BLaER1 treated with 17β-estradiol and CSF1 and Interleukin-3, amounts not matched to agents 10 nM and 100 nM (cell line): ENCODE data around the gene GSTK1.
A peak's percentile ranks its signal among the peaks of the same experiment; 100 is the strongest.

Source experiments
- H3K27ac ChIP-seq, 11 experiments: shearing (Covaris generic); formaldehyde crosslinking; 2 replicates each; pipeline ENCODE4 v1.8.1; 2022
- H3K27me3 ChIP-seq, 11 experiments: shearing (Covaris generic); formaldehyde crosslinking; 2 replicates each; pipeline ENCODE4 v1.8.1; 2022
- H3K36me3 ChIP-seq, 11 experiments: shearing (Covaris generic); formaldehyde crosslinking; 2 replicates each; pipeline ENCODE4 v1.8.1; 2022
- H3K4me1 ChIP-seq, 10 experiments: shearing (Covaris generic); formaldehyde crosslinking; 2 replicates each; pipeline ENCODE4 v1.8.1; 2022
- H3K4me2 ChIP-seq, 11 experiments: shearing (Covaris generic); formaldehyde crosslinking; 2 replicates each; pipeline ENCODE4 v1.8.1; 2022
- H3K4me3 ChIP-seq, 10 experiments: shearing (Covaris generic); formaldehyde crosslinking; 2 replicates each; pipeline ENCODE4 v1.8.1; 2022
- H3K9ac ChIP-seq, 11 experiments: shearing (Covaris generic); formaldehyde crosslinking; 2 replicates each; pipeline ENCODE4 v1.8.1; 2022
- H3K9me3 ChIP-seq, 11 experiments: shearing (Covaris generic); formaldehyde crosslinking; replicated peaks in 1 of 11; 2 replicates each; pipeline ENCODE4 v1.8.1; 2022
- H4K20me1 ChIP-seq, 11 experiments: shearing (Covaris generic); formaldehyde crosslinking; 2 replicates each; pipeline ENCODE4 v1.8.1; 2022
- Cebpa-rat ChIP-seq, 11 experiments: shearing (Covaris generic); IDR thresholded peaks; 2 replicates each; pipeline ENCODE4 v1.8.1; 2022

GSTK1 gene

GRCh38 chr7:143222782-143223181, 40.5 kb upstream of the GSTK1 start:
- no peak overlapping the region for H3K9ac ChIP-seq
- no peak for TF ChIP-seq Cebpa-rat (IDR thresholded peaks at IDR 0.05)
- H3K4me2 ChIP-seq, result peak overlapping the region in 4 of 11 experiments; percentile 43 to 81 (median 80); a peak in 8 of 22 replicates
- H3K27ac ChIP-seq, result peak overlapping the region in 4 of 11 experiments; percentile 19 to 63 (median 56); a peak in 7 of 22 replicates
- H3K4me1 ChIP-seq, result peaks cover 0 to 57% (median 0%) of the 10 kb centered on the region in 10 experiments; a peak in 7 of 20 replicates
- no peaks in the 10 kb centered on the region for H3K27me3 ChIP-seq
- H4K20me1 ChIP-seq, result no peaks in the 10 kb centered on the region
- no peak overlapping the region for H3K4me3 ChIP-seq
- no peaks in the 10 kb centered on the region for H3K9me3 ChIP-seq
- H3K36me3 ChIP-seq, result no peaks in the 10 kb centered on the region

- Histone ChIP-seq H3K4me2 (peak overlapping the region in 2 of 11 experiments; percentile 79 to 81; a peak in 3 of 22 replicates), H3K9me3 (no peaks in the 10 kb centered on the region), H4K20me1 (no peaks in the 10 kb centered on the region), H3K36me3 (no peaks in the 10 kb centered on the region), H3K4me3 (no peak overlapping the region), H3K4me1 (peaks cover 0 to 67% (median 0%) of the 10 kb centered on the region in 10 experiments; a peak in 7 of 20 replicates), H3K27ac (peak overlapping the region in 1 of 11 experiments; percentile 58; a peak in 3 of 22 replicates), H3K9ac (no peak overlapping the region), H3K27me3 (no peaks in the 10 kb centered on the region)
- TF ChIP-seq Cebpa-rat (IDR thresholded peaks at IDR 0.05), result no peak
These were observed 39.5 kb upstream of the GSTK1 start for GRCh38 chr7:143223784-143224183.

DNA sequence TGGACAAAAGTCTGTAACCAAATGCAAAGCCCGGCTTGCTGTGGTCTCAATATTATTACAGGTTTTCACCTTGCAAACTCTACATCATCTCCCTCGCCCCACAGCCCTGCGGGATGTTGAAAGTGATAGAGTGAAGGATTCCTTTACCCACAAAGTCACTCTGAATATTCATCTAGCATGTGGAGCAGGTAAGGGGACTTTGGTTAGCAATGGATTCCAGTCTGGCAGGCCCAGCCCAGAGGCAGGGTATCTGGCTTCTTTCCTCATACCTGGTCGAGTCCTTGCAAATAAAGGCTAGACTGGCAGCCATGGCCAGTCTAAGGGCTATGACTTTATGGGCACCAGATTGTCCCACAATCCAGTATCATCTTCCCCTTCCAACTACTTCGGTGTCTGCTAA, 38.2 kb upstream of the GSTK1 start:
- Histone ChIP-seq H3K9ac (no peak overlapping the region), H3K4me2 (no peak overlapping the region), H3K4me3 (no peak overlapping the region), H3K4me1 (peaks cover 0 to 75% (median 2%) of the 10 kb centered on the region in 10 experiments; a peak in 7 of 20 replicates), H4K20me1 (no peaks in the 10 kb centered on the region), H3K36me3 (no peaks in the 10 kb centered on the region), H3K27ac (no peak overlapping the region), H3K9me3 (no peaks in the 10 kb centered on the region), H3K27me3 (no peaks in the 10 kb centered on the region)
- TF ChIP-seq Cebpa-rat (IDR thresholded peaks at IDR 0.05), result no peak

GRCh38 chr7:143227806-143228205, 35.4 kb upstream of the GSTK1 start:
- H4K20me1 ChIP-seq, result no peaks in the 10 kb centered on the region
- H3K27ac ChIP-seq, result no peak overlapping the region
- no peaks in the 10 kb centered on the region for H3K27me3 ChIP-seq
- no peak for TF ChIP-seq Cebpa-rat (IDR thresholded peaks at IDR 0.05)
- peaks cover 0 to 50% (median under 1%) of the 10 kb centered on the region in 10 experiments; a peak in 7 of 20 replicates for H3K4me1 ChIP-seq
- no peak overlapping the region for H3K4me3 ChIP-seq
- no peaks in the 10 kb centered on the region for H3K36me3 ChIP-seq
- peaks cover 0 to 9% (median 2%) of the 10 kb centered on the region in 11 experiments; a peak in 8 of 22 replicates for H3K9me3 ChIP-seq
- H3K9ac ChIP-seq, result no peak overlapping the region
- H3K4me2 ChIP-seq, result peak overlapping the region in 3 of 11 experiments; percentile 31 to 52 (median 45); a peak in 4 of 22 replicates

DNA sequence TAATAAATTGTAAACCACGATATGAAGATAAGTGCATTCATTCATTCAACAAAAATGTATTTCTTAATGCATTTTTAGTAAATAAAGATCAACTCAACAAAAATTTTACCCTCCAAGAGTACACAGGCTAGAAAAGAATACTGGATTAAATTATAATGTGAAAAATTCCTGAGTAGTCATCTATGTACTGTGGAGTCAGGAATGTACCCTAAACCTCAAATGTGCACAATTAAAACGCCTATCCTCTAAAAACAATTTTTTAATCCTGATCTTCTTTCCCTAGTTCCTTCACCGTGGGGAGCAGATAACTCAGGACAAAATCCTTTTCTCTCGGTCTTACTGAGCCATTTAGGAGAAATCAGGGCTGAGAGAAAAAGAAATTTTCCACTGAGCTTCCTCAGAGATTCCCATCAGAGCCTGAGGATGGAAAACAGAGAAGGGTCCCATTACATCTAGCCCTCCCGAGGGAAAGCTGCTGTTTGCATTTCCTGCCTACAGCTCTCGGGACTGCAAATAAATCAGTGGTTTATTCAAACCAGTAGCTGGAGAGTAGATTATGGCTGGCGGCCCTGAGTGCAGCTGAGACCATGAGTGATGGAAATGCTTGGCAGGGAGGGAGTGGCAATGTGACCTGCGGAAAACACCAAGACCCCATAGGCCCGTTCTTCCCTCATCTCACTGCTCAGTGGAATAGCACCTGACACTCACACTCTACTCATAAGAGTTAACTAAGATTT, 34.0 kb upstream of the GSTK1 start:
- no peaks in the 10 kb centered on the region for H4K20me1 ChIP-seq
- H3K4me3 ChIP-seq, result no peak overlapping the region
- H3K4me1 ChIP-seq, result peaks cover 0 to 51% (median 2%) of the 10 kb centered on the region in 10 experiments; a peak in 8 of 20 replicates
- H3K9me3 ChIP-seq, result peaks cover 0 to 16% (median 8%) of the 10 kb centered on the region in 11 experiments; a peak in 12 of 22 replicates
- no peaks in the 10 kb centered on the region for H3K36me3 ChIP-seq
- TF ChIP-seq Cebpa-rat (IDR thresholded peaks at IDR 0.05), result no peak
- peak overlapping the region in 3 of 11 experiments; percentile 1 to 53 (median 52); a peak in 4 of 22 replicates for H3K4me2 ChIP-seq
- no peak overlapping the region for H3K9ac ChIP-seq
- no peaks in the 10 kb centered on the region for H3K27me3 ChIP-seq
- no peak overlapping the region for H3K27ac ChIP-seq

DNA sequence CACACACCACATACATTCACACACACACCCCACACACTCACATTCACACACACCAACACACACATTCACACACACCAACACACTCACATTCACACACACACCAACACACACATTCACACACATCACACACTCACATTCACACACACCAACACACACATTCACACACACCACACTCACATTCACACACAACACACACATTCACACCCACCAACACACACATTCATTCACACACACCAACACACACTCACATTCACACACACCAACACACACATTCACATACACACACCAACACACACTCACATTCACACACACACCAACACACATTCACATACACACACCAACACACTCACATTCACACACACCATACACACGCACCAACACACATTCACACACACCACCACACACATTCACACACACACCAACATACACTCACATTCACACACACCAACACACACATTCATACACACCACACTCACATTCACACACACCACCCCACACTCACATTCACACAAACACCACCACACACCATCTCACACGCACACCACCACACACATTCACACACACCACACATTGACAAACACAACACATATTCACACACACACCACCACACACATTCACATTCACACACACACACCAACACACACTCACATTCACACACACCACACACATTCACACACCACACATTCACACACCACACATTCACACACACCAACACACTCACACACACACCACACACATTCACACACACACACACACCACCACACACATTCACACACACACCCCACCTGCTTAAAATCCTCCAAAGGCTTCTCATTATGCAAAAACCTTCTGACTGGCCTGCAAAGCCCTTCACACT, 32.4 kb upstream of the GSTK1 start:
- Histone ChIP-seq H3K36me3 (no peaks in the 10 kb centered on the region), H3K4me1 (peaks cover 0 to 67% (median 2%) of the 10 kb centered on the region in 10 experiments; a peak in 8 of 20 replicates), H3K9me3 (peaks cover 2 to 22% (median 9%) of the 10 kb centered on the region in 11 experiments; a peak in 14 of 22 replicates), H3K4me3 (no peak overlapping the region), H3K27me3 (no peaks in the 10 kb centered on the region), H4K20me1 (no peaks in the 10 kb centered on the region), H3K9ac (no peak overlapping the region), H3K4me2 (no peak overlapping the region), H3K27ac (no peak overlapping the region)
- TF ChIP-seq Cebpa-rat (IDR thresholded peaks at IDR 0.05), result no peak

GRCh38 chr7:143233816-143234532, 29.3 kb upstream of the GSTK1 start:
- H3K9ac ChIP-seq, result no peak overlapping the region
- peak overlapping the region in 4 of 11 experiments; percentile 0 to 100 (median 70); a peak in 8 of 22 replicates for H3K4me2 ChIP-seq
- H3K4me3 ChIP-seq, result no peak overlapping the region
- H3K36me3 ChIP-seq, result no peaks in the 10 kb centered on the region
- H3K27me3 ChIP-seq, result no peaks in the 10 kb centered on the region
- H3K4me1 ChIP-seq, result peaks cover 0 to 68% (median 11%) of the 10 kb centered on the region in 10 experiments; a peak in 12 of 20 replicates
- H3K9me3 ChIP-seq, result peaks cover 21 to 38% (median 29%) of the 10 kb centered on the region in 11 experiments; a peak in 21 of 22 replicates
- TF ChIP-seq Cebpa-rat (IDR thresholded peaks at IDR 0.05), result no peak
- peak overlapping the region in 3 of 11 experiments; percentile 30 to 96 (median 95); a peak in 7 of 22 replicates for H3K27ac ChIP-seq
- H4K20me1 ChIP-seq, result no peaks in the 10 kb centered on the region

GRCh38 chr7:143234533-143234875, 28.7 kb upstream of the GSTK1 start:
- TF ChIP-seq Cebpa-rat (IDR thresholded peaks at IDR 0.05), result 0 out of 22 replicates have a peak, but pooled peaks of 1 of the 11 experiments have one; percentile 8
- Histone ChIP-seq H3K36me3 (no peaks in the 10 kb centered on the region), H3K9ac (no peak overlapping the region), H3K4me3 (no peak overlapping the region), H3K4me1 (peaks cover 0 to 68% (median 17%) of the 10 kb centered on the region in 10 experiments; a peak in 12 of 20 replicates), H3K27ac (peak overlapping the region in 4 of 11 experiments; percentile 30 to 96 (median 92); a peak in 6 of 22 replicates), H3K4me2 (peak overlapping the region in 4 of 11 experiments; percentile 0 to 100 (median 70); a peak in 7 of 22 replicates), H4K20me1 (no peaks in the 10 kb centered on the region), H3K9me3 (peaks cover 21 to 38% (median 29%) of the 10 kb centered on the region in 11 experiments; a peak in 21 of 22 replicates), H3K27me3 (no peaks in the 10 kb centered on the region)
